IMR-90 (cell line): ENCODE measurements around the gene POLR2L. TPM values are rescaled to one million over a fixed set of nuclear protein-coding genes. Genes with fewer than 3 reads are reported as not detected.

Experiments used
- ATAC-seq: fragments of 200-7000 bp; cut with Tn5 transposase; 2 replicates; pipeline ENCODE4 v1.9.1; 2020; ENCODE audit warnings: low read depth, mild to moderate bottlenecking, moderate library complexity
- BruUV-seq: library from RNA; stranded (reverse); fragments of 400-500 nt; replicated peaks from 2 replicates; lab custom pipeline; 2021; lab: Mats Ljungman, UMichigan
- CTCF ChIA-PET: fragments of 300-600 bp; formaldehyde crosslinking; extraction: SDS; loops from one replicate; lab custom pipeline; 2021; ENCODE audit warnings: antibody characterized with exemption; lab: Yijun Ruan, JAX
- POLR2A ChIA-PET: fragments of 300-600 bp; sonication (Branson Sonifier 250); formaldehyde crosslinking; loops from one replicate; lab custom pipeline; 2022; ENCODE audit warnings: antibody characterized with exemption; ENCODE audit not compliant: unreplicated experiment; lab: Charles Lee
- DNase-seq: peaks from one replicate; pipeline ENCODE4 v3.0.0; 2013
- H2AFZ ChIP-seq: replicated peaks from 2 replicates; pipeline ENCODE3; 2013; ENCODE audit warnings: low read length, mild to moderate bottlenecking; ENCODE audit not compliant: poor library complexity
- H2AK5ac ChIP-seq: 2 replicates; pipeline ENCODE4 v1.6.1; 2013; ENCODE audit warnings: low read depth, low read length, inconsistent platforms
- H2AK9ac ChIP-seq: replicated peaks from 2 replicates; pipeline ENCODE3; 2013; ENCODE audit warnings: mild to moderate bottlenecking, low read depth, low read length, moderate library complexity; ENCODE audit not compliant: poor library complexity
- H2BK120ac ChIP-seq: 2 replicates; pipeline ENCODE4 v1.6.1; 2013; ENCODE audit warnings: low read depth, low read length, inconsistent platforms
- H2BK15ac ChIP-seq: 3 replicates; pipeline ENCODE4 v1.6.1; 2013; ENCODE audit warnings: low read depth, low read length, inconsistent platforms
- H2BK20ac ChIP-seq: 2 replicates; pipeline ENCODE4 v1.6.1; 2013; ENCODE audit warnings: low read depth, mild to moderate bottlenecking, inconsistent platforms, low read length, moderate library complexity
- H2BK5ac ChIP-seq: 2 replicates; pipeline ENCODE4 v1.6.1; 2013; ENCODE audit warnings: mild to moderate bottlenecking, low read depth, low read length, inconsistent platforms; ENCODE audit not compliant: poor library complexity, severe bottlenecking
- H3K14ac ChIP-seq: replicated peaks from 2 replicates; pipeline ENCODE4 v1.6.1; 2013; ENCODE audit warnings: low read depth, low read length, inconsistent platforms
- H3K18ac ChIP-seq: 2 replicates; pipeline ENCODE4 v1.6.1; 2013; ENCODE audit warnings: low read depth, low read length, control low read depth
- H3K23ac ChIP-seq: 2 replicates; pipeline ENCODE4 v1.6.1; 2013; ENCODE audit warnings: low read depth, low read length, inconsistent platforms
- H3K27ac ChIP-seq: 2 replicates; pipeline ENCODE4 v1.5.1; 2013; ENCODE audit warnings: mild to moderate bottlenecking, control low read depth, low read length; ENCODE audit not compliant: insufficient read depth
- H3K27me3 ChIP-seq: 2 replicates; pipeline ENCODE4 v1.6.1; 2013; ENCODE audit warnings: low read length; ENCODE audit not compliant: control insufficient read depth, insufficient read depth
- H3K36me3 ChIP-seq: 2 replicates; pipeline ENCODE4 v1.6.1; 2013; ENCODE audit warnings: low read length, mixed read lengths; ENCODE audit not compliant: control insufficient read depth, insufficient read depth
- H3K4ac ChIP-seq: 2 replicates; pipeline ENCODE4 v1.6.1; 2013; ENCODE audit warnings: low read depth, low read length, inconsistent platforms
- H3K4me1 ChIP-seq: 2 replicates; pipeline ENCODE4 v1.6.1; 2013; ENCODE audit warnings: low read length, mixed read lengths; ENCODE audit not compliant: control insufficient read depth, insufficient read depth
- H3K4me2 ChIP-seq: 2 replicates; pipeline ENCODE4 v1.6.1; 2013; ENCODE audit warnings: low read depth, mild to moderate bottlenecking, control low read depth, low read length, moderate library complexity
- H3K4me3 ChIP-seq: 2 replicates; pipeline ENCODE4 v1.5.1; 2013; ENCODE audit warnings: low read depth, mild to moderate bottlenecking, control low read depth, low read length, moderate library complexity; ENCODE audit not compliant: insufficient read depth
- H3K56ac ChIP-seq: 2 replicates; pipeline ENCODE4 v1.6.1; 2013; ENCODE audit warnings: low read length, inconsistent platforms; ENCODE audit not compliant: insufficient read depth; ENCODE audit errors: extremely low read depth
- H3K79me1 ChIP-seq, 2 experiments: 2 replicates each; pipeline ENCODE4 v1.6.1; 2013; ENCODE audit warnings: low read length in 2 of 2, inconsistent platforms in 1 of 2, low read depth in 1 of 2
- H3K9ac ChIP-seq: 2 replicates; pipeline ENCODE4 v1.6.1; 2013; ENCODE audit warnings: low read depth, low read length, control low read depth
- H3K9me1 ChIP-seq: 2 replicates; pipeline ENCODE4 v1.6.1; 2013; ENCODE audit warnings: low read length, inconsistent platforms; ENCODE audit not compliant: insufficient read depth
- H3K9me3 ChIP-seq: 2 replicates; pipeline ENCODE4 v1.6.1; 2013; ENCODE audit warnings: low read length; ENCODE audit not compliant: control insufficient read depth, insufficient read depth
- H4K20me1 ChIP-seq: 2 replicates; pipeline ENCODE4 v1.6.1; 2013; ENCODE audit warnings: low read length, inconsistent platforms; ENCODE audit not compliant: insufficient read depth
- H4K5ac ChIP-seq: 2 replicates; pipeline ENCODE4 v1.6.1; 2013; ENCODE audit warnings: mild to moderate bottlenecking, low read depth, low read length, control low read depth
- H4K8ac ChIP-seq, 2 experiments: 2 replicates each; pipeline ENCODE4 v1.6.1; 2013; ENCODE audit warnings: low read depth in 2 of 2, low read length in 2 of 2, control low read depth in 1 of 2, inconsistent platforms in 1 of 2
- H4K91ac ChIP-seq: 2 replicates; pipeline ENCODE4 v1.6.1; 2013; ENCODE audit warnings: low read depth, low read length, inconsistent platforms; ENCODE audit not compliant: insufficient read depth
- BHLHE40 ChIP-seq: fragments of 150-350 bp; IDR thresholded peaks from 2 replicates; pipeline ENCODE4 v1.6.1; 2016; ENCODE audit warnings: mild to moderate bottlenecking, low read depth, low read length
- CEBPB ChIP-seq: IDR thresholded peaks from 2 replicates; pipeline ENCODE4 v1.6.1; 2012; ENCODE audit warnings: low read depth, low read length, improper control_type of control experiment
- CHD1 ChIP-seq: IDR thresholded peaks from 2 replicates; pipeline ENCODE4 v1.6.1; 2012; ENCODE audit warnings: low read depth, low read length, improper control_type of control experiment
- FOS ChIP-seq: fragments of 150-350 bp; IDR thresholded peaks from 2 replicates; pipeline ENCODE4 v1.6.1; 2016; ENCODE audit warnings: low read depth, low read length
- MAFK ChIP-seq: IDR thresholded peaks from 2 replicates; pipeline ENCODE4 v1.6.1; 2012; ENCODE audit warnings: low read depth, low read length, improper control_type of control experiment
- MAZ ChIP-seq: IDR thresholded peaks from 2 replicates; pipeline ENCODE4 v1.6.1; 2012; ENCODE audit warnings: low read depth, mild to moderate bottlenecking, low read length, improper control_type of control experiment, moderate library complexity, borderline replicate concordance
- MXI1 ChIP-seq: IDR thresholded peaks from 2 replicates; pipeline ENCODE4 v1.6.1; 2012; ENCODE audit warnings: low read depth, mild to moderate bottlenecking, low read length, moderate library complexity, borderline replicate concordance
- NFE2L2 ChIP-seq: fragments of 150-350 bp; IDR thresholded peaks from 2 replicates; pipeline ENCODE4 v1.6.1; 2016; ENCODE audit warnings: low read depth, mild to moderate bottlenecking, low read length
- POLR2A ChIP-seq: IDR thresholded peaks from 2 replicates; pipeline ENCODE4 v1.6.1; 2012; ENCODE audit warnings: mild to moderate bottlenecking, low read depth, low read length
- RAD21 ChIP-seq: IDR thresholded peaks from 2 replicates; pipeline ENCODE4 v1.6.1; 2012; ENCODE audit warnings: low read length, improper control_type of control experiment
- RCOR1 ChIP-seq: IDR thresholded peaks from 2 replicates; pipeline ENCODE4 v1.6.1; 2012; ENCODE audit warnings: mild to moderate bottlenecking, low read length, improper control_type of control experiment; ENCODE audit not compliant: insufficient replicate concordance
- RFX5 ChIP-seq: IDR thresholded peaks from 2 replicates; pipeline ENCODE4 v1.8.0; 2012; ENCODE audit warnings: low read depth, mild to moderate bottlenecking, low read length, moderate library complexity
- SMC3 ChIP-seq: fragments of 150-350 bp; IDR thresholded peaks from 2 replicates; pipeline ENCODE4 v1.6.1; 2016; ENCODE audit warnings: low read depth, mild to moderate bottlenecking, antibody characterized with exemption, low read length, moderate library complexity
- WGBS, 2 experiments: methylation state at CpG; one replicate each; pipeline versions ENCODE4 v1.1.5 to v1.1.7; 2013; ENCODE audit warnings: missing lambda C conversion rate in 2 of 2; ENCODE audit not compliant: insufficient read length in 1 of 2; ENCODE audit errors: extremely low coverage in 2 of 2; 5-methylcytosine and 5-hydroxymethylcytosine counted together
- dilution Hi-C: fragments of 300-500 bp; cut with HindIII; formaldehyde crosslinking; loops from one replicate; pipeline ENCODE4 v1.14.3; 2018; ENCODE audit warnings: low sequenced_read_pairs; ENCODE audit not compliant: unreplicated experiment
- in situ Hi-C: fragments of 300-500 bp; cut with MboI; formaldehyde crosslinking; loops from 3 replicates; pipeline ENCODE4 v1.14.3; 2019; ENCODE audit warnings: low sequenced_read_pairs, inconsistent platforms, mixed read lengths
- intact Hi-C: fragments of 100-400 bp; cut with micrococcal nuclease; formaldehyde crosslinking; loops from 2 replicates; pipeline ENCODE4 v1.10.0; 2022
- polyA plus RNA-seq, 3 experiments: library from polyadenylated mRNA; depleted of rRNA; stranded (reverse); fragments of >200 nt; gene quantifications; 2 replicates each; pipeline ENCODE4 v1.2.3, GENCODE V29; 2012; ENCODE audit warnings: low replicate concordance in 1 of 3
- total RNA-seq: library from RNA; depleted of rRNA; stranded (reverse); fragments of >200 nt; gene quantifications from 2 replicates; pipeline ENCODE4 v1.2.3, GENCODE V29; 2012
- TF ChIP-seq, protein P1 (sequence below): fragments of 150-350 bp; IDR thresholded peaks from 2 replicates; pipeline ENCODE4 v1.6.1; 2017; ENCODE audit warnings: mild to moderate bottlenecking, antibody characterized with exemption, low read length, low read depth
- TF ChIP-seq, protein P2 (sequence below): conservative IDR thresholded peaks from 2 replicates; pipeline ENCODE4 v1.5.1; 2012; ENCODE audit warnings: mild to moderate bottlenecking, low read depth, low read length, improper control_type of control experiment
- TF ChIP-seq, protein P3 (sequence below): fragments of 150-350 bp; IDR thresholded peaks from 2 replicates; pipeline ENCODE4 v1.6.1; 2016; ENCODE audit warnings: low read depth, mild to moderate bottlenecking, low read length, moderate library complexity, borderline replicate concordance

The POLR2L gene
- total and polyA plus RNA-seq, 2 of the 4 experiments (the other 2 are of a cell fraction), result 44.4 to 416 TPM

DNA sequence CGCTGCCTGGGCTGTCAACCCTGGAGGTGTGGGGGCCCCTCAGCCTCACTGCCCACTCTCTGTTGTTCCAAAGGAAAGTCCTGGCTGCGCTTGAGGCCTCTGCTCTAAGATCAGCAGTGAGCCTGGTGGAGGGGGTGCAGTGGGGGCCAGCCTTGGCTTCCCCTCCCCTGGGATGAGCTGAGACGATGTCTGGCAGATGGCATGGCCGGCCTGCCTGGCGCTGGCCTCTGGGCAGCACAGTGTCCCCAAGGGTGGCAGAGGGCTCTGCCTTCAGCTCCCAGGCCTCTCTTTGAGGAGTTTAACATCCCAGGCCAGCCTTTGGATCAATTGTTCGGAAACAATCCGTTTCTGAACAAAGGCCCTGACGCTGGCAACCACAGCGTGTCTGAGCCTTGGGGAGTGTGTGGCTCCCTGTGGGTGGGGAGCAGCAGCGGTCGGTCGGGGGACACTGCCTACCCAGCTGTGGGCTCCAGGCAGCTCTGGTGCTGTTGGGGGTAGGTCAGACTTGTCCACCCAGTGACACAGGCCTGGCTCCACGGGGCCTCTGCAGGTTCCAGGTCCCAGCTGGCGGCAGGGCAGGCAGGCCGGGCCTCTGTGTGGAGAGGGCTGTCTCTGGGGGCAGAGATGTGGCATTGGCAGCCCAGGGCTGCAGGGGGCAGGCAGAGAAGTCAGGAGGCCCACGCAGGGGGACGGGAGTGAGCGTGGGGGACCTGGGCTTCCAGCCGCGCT lies 12.4 kb upstream of the POLR2L start:
- Histone ChIP-seq H3K79me1 (peaks cover 12 to 85% of the 10 kb centered on the region in 2 experiments), H3K23ac (no peak overlapping the region), H2BK120ac (no peak overlapping the region), H2BK5ac (no peak overlapping the region), H3K56ac (no peak overlapping the region), H2AFZ (no peak overlapping the region), H2BK15ac (no peak overlapping the region), H2AK5ac (no peak overlapping the region), H4K20me1 (peaks cover 80% of the 10 kb centered on the region), H3K14ac (no peak overlapping the region), H4K91ac (no peak overlapping the region), H3K9me3 (no peaks in the 10 kb centered on the region), H3K36me3 (peaks cover 20% of the 10 kb centered on the region), H3K4ac (no peak overlapping the region), H3K9me1 (no peaks in the 10 kb centered on the region), H2AK9ac (peak overlapping the region; percentile 42), H3K4me2 (no peak overlapping the region), H4K5ac (no peak overlapping the region), H3K18ac (no peak overlapping the region), H3K4me3 (no peak overlapping the region), H3K27me3 (no peaks in the 10 kb centered on the region), H4K8ac (no peak overlapping the region), H3K9ac (no peak overlapping the region), H3K27ac (no peak overlapping the region), H3K4me1 (peaks cover 15% of the 10 kb centered on the region), H2BK20ac (no peak overlapping the region)
- TF ChIP-seq, protein P1, sequence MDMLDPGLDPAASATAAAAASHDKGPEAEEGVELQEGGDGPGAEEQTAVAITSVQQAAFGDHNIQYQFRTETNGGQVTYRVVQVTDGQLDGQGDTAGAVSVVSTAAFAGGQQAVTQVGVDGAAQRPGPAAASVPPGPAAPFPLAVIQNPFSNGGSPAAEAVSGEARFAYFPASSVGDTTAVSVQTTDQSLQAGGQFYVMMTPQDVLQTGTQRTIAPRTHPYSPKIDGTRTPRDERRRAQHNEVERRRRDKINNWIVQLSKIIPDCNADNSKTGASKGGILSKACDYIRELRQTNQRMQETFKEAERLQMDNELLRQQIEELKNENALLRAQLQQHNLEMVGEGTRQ, result no peak
- TF ChIP-seq BHLHE40 (no peak), FOS (no peak), NFE2L2 (no peak), MAZ (no peak), CHD1 (no peak), MXI1 (no peak), SMC3 (no peak), MAFK (no peak), RFX5 (no peak), CEBPB (no peak), RAD21 (no peak), RCOR1 (no peak), POLR2A (no peak)
- TF ChIP-seq, protein P2, sequence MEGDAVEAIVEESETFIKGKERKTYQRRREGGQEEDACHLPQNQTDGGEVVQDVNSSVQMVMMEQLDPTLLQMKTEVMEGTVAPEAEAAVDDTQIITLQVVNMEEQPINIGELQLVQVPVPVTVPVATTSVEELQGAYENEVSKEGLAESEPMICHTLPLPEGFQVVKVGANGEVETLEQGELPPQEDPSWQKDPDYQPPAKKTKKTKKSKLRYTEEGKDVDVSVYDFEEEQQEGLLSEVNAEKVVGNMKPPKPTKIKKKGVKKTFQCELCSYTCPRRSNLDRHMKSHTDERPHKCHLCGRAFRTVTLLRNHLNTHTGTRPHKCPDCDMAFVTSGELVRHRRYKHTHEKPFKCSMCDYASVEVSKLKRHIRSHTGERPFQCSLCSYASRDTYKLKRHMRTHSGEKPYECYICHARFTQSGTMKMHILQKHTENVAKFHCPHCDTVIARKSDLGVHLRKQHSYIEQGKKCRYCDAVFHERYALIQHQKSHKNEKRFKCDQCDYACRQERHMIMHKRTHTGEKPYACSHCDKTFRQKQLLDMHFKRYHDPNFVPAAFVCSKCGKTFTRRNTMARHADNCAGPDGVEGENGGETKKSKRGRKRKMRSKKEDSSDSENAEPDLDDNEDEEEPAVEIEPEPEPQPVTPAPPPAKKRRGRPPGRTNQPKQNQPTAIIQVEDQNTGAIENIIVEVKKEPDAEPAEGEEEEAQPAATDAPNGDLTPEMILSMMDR, result no peak
- TF ChIP-seq, protein P3, sequence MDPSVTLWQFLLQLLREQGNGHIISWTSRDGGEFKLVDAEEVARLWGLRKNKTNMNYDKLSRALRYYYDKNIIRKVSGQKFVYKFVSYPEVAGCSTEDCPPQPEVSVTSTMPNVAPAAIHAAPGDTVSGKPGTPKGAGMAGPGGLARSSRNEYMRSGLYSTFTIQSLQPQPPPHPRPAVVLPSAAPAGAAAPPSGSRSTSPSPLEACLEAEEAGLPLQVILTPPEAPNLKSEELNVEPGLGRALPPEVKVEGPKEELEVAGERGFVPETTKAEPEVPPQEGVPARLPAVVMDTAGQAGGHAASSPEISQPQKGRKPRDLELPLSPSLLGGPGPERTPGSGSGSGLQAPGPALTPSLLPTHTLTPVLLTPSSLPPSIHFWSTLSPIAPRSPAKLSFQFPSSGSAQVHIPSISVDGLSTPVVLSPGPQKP, result no peak
- BruUV-seq, result no TSS peak
- ChIA-PET POLR2A (no interaction called here), CTCF (no interaction called here)
- 78% methylated on average over 9 of the region's 20 CpGs; no CpG with 5 or more reads in 1 of the 2 experiments for WGBS, 2 experiments
- intact Hi-C loops, result no loop called here
- no peak for ATAC-seq
- no peak for DNase-seq
- in situ Hi-C loops, result no loop called here
- dilution Hi-C loops, result no loop called here
